Pons (tissue), 1 donor: ENCODE results near the gene MAGOH.
A peak's percentile ranks its signal among the peaks of the same experiment; 100 is the strongest.
"Not testable (repeated sequence)": the region's sequence is repeated elsewhere in the genome, so short reads cannot be mapped to it uniquely, and the experiment has no call there.

Source experiments
- DNase-seq: peaks from one replicate; pipeline ENCODE4 v3.0.0-alpha.2; 2016; ENCODE audit warnings: low spot score

Gene MAGOH

DNA sequence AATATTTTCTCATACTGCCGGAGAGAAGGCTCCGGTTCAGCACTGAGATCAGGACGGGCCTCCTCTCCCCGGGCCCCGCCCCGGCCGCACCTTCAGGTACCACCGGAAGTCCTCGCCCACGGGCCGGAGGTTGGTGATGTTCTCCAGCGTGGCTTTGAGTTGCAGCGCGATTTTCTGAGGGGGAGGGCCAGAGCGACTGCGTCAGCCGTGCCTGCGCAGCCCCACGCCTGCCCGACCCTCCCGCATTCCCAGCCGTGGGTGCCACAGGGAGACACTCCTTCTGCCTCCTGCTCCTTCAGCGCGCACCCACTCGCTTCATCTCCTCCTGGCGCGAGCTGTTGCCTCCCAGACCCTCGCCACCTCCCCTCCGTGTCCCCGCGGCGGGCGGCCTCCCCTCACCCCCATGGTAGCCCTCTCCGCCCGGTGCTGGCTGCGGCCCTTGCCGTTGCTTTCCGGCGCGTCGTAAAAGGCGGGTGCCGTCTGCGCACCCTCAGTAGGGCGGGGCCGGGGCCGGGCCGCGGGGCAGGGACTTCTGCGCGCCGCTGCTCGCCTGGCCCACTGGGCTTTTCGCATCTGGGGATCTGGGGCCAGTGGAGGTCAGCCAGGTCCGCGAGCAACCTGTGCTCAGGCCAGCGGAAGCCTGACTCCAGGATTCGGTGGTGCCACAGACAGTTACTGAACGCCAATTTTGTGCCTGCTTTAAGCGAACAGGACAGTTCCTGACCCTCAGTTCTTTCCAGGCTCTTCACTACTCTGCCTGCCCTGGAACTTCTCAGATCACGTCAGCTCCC, 18.0 kb downstream of the MAGOH start, which contains the start of gene CZIB:
Gene CZIB (minus strand): TSS at position 464 of the 791 bp plus-strand sequence. CDS start 59 bp downstream, at position 405.
- peak; percentile 72 for DNase-seq

DNA sequence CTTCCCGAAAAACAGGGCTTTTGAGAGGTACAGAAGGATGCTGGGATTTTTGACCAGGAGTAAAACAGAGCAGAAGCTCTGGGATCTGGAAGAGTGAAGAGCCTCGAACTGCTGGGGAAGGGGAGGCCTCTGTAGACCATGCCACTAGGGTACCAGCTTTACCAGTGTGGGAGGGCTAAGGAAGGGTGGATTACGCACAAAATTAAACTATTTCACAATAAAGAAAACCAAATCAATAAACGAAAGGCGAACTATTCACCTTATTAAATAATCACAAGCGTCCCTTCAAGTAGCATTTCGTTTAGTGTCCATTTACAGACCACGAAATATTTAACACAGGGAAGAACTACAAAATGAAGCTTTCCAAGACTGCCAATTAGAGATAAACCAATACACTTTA, 18.6 kb downstream of the MAGOH start:
- DNase-seq, result no peak

DNA sequence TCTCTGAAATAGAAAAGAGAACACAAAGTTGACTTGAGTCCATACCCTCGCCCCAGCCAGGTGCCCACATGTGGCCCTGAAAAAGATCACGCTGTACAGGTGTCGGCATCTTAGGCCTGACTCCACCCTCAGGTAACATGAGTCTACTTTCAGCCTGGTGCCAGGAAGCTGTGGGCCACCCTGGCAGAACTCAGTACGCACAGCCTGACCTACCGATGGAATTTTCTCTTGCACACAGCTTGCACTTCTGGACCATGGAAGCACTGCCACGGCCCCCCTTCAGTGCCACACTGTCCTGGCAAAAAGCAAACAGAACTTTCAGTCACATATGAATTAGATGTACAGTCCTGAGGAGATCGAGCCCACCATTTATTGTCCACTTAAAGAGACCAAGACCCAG, 20.1 kb downstream of the MAGOH start:
- DNase-seq, result no peak

DNA sequence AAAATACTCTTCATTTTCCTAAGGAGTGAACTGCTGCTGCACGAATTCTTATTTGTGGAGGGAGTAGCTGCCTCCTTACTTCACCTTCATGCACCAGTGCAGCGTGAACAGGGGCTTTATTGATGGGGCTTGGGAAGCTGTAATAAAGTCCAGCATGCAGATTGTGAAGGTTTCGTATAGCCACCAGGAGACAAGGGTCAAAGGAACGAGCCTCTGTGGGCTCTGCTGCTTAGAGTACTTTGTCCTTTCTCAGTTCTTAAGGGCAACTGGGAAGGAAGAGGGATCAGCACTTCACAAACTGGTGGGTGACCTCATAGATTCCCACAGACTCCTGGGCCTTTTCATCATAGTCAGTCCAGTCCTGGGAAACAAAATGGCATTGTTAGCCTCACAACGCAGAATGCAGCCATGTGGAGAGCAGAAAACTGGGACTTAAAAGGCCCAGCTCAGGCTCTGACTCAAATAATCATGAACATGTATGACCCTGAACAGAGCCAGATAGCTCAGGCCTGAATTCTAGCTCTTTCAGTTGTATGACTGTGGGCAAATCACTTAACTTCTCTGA, 23.9 kb downstream of the MAGOH start:
- peak; percentile 57 for DNase-seq

DNA sequence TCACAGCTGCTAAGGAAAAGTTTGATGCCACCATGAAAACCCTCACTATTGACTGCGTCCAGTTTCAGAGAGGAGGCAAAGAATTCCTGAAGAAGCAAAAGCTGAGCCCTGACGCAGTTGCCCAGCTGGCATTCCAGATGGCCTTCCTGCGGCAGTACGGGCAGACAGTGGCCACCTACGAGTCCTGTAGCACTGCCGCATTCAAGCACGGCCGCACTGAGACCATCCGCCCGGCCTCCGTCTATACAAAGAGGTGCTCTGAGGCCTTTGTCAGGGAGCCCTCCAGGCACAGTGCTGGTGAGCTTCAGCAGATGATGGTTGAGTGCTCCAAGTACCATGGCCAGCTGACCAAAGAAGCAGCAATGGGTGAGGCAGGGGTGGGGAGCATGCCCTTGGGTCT, 27.4 kb downstream of the MAGOH start:
- DNase-seq, result no peak

DNA sequence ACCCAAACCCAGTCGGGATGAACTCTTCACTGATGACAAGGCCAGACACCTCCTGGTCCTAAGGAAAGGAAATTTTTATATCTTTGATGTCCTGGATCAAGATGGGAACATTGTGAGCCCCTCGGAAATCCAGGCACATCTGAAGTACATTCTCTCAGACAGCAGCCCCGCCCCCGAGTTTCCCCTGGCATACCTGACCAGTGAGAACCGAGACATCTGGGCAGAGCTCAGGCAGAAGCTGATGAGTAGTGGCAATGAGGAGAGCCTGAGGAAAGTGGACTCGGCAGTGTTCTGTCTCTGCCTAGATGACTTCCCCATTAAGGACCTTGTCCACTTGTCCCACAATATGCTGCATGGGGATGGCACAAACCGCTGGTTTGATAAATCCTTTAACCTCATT, 28.0 kb downstream of the MAGOH start:
- DNase-seq, result no peak

DNA sequence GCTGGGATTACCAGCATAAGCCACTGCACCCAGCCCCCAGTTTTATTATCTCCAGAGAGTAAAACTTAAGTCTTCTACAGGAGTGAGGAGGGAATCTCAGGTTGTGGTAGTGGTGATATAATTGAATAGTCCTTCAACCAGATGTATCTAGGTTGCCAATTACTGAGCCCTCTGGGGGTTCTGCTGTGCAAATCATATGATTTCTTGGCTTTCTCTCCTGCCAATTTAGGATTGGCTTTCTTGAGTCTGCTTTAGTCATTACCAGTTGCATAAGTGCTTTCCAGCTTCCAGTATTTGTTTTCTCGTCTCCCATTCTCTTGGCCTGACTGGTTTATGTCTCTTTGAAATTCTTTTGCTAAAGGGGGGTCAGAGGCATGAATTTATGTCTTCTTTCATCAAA, 30.6 kb downstream of the MAGOH start:
- DNase-seq, result no peak

DNA sequence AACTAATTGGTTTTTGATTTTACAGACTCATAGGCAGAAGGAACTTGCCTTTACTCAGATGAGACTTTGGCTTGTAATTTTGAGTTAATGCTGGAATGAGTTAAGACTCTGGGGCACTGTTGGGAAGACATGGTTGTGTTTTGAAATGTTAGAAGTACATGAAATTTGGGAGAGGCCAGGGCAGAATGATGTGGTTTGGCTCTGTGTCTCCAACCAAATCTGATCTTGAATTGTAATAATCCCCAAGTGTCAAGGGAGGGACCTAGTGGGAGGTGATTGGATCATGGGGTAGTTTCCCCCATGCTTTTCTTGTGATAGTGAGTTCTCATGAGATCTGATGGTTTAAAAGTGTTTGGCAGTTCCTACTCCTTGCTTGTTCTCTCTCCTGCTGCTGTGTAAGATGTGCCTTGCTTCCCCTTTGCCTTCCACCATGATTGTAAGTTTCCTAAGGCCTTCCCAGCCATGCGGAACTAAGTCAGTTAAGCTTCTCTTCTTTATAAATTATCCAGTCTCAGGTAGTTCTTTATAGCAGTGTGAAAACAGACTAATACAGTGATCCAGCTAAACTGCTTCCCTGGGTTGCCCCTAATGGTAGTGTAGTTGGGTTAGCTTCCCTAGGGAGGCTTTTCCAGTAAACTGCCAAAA, 31.5 kb downstream of the MAGOH start:
- no peak for DNase-seq

DNA sequence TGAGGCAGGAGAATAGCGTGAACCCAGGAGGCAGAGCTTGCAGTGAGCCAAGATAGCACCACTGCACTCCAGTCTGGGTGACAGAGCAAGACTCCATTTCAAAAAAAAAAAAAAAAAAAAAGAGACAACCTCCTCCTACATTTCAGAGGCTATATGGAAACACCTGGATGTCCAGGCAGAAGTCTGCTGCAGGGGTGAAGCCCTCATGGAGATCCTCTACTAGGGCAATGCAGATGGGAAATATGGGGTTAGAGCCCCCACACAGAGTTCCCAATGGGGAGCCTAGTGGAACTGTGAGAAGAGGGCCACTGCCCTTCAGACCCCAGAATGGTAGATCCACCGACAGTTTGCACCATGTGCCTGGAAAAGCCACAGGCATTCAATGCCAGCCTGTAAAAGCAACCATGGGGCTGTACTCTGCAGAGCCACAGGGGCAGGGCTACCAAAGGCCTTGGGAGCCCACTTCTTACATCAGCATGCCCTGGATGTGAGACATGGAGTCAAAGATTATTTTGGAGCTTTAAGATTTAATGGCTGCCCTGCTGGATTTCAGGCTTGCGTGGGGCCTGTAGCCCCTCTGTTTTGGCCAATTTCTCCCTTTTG, 32.1 kb downstream of the MAGOH start:
- not testable (repeated sequence) for DNase-seq

DNA sequence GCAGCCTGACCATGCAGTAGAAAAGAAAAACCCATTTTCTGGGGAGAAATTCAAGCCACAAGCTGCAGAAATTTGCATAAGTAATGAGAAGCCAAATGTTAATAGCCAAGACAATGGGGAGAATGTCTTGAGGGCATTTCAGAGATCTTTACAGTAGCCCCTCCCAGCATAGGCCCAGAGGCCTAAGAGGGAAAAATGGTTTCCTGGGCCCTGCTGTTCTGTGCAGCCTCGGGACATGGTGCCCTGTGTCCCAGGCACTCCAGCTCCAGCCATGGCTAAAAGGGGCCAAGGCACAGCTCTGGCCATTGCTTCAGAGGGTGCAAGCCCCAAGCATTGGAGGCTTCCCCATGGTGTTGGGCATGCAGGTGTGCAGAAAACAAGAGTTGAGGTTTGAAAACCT, 32.8 kb downstream of the MAGOH start:
- DNase-seq, result not testable (repeated sequence)

DNA sequence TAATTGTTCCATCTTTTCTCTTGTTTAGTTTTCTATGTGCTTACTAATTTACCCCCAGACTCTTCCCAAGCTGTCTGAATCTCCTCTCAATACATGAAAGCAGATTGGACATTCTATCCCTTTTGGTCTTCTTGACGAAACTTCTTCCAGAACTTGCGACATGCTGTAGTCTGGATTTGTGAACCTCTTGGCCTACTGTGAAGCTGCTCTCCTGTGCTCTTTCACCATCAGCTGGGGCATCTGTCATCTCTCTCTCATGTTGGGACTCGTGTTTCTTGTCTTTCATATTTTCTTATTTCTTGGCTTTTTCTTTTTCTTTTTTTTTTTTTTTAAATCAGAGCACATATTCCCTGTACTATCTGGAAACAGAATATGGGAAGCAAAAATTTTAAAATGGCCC, 34.9 kb downstream of the MAGOH start:
- no peak for DNase-seq

DNA sequence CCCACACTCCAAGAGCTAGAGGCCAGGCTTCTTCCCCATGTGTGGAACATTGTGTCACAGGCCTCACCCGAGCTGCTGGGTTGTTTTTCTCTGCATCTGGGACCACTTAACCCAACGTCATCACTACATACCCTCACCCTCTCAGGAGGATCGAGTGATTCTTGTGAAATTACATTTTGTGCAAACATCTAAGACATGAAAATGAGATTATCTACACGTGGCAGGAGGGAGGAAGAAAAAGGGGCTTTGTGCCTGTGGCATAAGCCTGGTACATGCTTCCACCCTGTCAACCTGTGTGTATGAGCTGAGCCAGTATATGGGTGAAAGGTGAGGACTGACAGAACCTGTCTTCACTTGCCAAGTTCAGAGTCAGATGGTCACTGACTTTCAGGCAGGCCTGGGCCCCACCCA, 40.1 kb downstream of the MAGOH start:
- no peak for DNase-seq

DNA sequence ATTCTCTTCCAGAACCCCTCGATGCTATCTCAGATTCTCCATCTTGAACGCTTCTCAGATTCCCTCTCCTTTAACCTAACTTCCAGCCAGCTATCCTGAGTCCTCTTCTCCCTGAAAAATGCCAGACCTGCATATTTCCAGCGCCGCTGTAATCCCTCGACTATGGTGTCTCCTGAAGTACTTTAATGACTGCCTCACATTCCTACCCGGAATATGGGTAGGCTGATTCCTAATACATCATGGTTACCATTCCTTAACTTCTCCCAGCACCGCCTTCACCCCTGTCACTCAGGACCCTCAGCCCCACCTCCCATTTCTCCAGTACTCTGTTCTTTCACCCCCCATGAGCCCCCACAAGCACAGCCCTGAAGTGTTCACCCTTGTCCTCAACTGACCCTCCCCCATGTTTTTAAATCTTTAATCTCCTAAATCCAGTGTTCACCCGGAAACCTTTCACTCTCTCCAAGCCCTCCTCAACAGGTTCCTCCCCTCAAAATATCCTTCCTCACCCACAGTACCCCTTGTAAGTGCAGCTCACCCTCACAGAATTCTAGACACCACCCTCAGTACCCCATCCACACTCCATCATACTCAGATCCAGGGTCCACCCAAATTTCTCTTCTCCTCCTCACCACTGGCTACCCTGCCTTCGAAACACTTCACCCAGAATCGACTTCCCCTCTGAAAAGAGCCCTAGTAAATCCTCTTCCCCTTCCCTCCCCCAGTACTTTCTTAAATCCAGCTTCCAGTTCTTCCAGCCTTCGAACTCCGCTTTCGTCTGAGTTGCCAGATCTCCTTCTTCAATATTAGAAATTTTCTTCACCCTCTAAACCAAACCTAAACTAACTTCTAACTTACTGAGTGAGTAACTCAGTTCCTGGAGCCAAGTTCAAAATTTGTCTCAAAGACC, 40.8 kb downstream of the MAGOH start:
- no peak for DNase-seq

DNA sequence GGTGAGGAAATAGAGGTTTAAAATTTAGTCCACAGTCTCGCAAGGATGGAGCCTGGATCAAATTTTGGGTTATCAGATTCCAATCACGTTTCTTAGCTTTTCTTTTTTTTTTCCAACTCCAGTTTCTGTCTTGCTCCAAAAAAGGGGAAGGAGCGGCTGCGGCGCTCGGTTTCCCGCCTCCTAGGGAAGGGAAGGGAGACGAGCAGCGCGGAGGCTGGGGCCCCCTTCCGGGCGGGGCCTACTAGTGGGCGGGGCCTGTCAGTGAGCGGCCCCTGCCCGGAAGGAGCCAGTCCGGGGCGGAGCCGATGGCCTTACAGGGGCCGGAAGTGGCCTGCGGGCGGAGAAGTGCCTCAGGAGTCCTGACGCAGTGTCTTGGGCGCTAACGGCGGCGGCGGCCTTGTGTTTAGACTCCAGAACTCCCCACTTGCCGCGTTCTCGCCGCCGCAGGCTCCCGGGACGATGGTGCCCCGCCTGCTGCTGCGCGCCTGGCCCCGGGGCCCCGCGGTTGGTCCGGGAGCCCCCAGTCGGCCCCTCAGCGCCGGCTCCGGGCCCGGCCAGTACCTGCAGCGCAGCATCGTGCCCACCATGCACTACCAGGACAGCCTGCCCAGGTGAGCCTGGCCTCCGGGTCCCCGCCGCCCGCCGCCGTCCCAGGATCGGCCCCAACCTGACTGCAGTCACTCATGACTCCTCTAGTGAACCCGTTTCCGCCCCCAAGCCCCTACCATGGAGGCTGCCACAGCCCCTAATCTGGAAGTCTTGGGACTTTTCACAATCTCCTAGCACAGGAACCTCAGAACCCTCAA, 41.6 kb downstream of the MAGOH start, which contains the start of gene CPT2:
Gene CPT2 (plus strand): TSS at position 340 of the 806 bp plus-strand sequence. CDS start 120 bp downstream, at position 460.
- peak; percentile 94 for DNase-seq

DNA sequence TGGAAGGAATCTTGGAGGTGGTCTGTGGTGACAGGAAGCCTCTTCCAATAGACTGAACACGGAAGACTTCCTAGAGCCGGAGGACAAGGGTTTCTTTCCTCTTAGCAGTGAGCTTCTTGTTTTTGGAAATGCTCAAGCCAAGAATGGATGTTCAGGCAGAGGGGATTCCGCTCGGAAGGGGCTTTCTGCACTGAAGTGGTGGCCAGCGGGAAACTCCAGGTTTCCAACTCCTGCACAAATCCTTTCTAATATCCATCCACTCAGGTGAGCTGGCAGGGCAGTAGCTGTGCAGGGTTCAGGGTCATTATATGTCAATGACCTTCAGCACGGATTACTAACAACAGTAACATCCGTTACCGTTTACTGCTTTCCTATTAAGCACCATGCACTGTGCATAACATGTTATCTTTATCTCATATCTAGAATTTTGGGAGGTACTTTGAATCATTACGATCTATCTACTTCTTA, 42.3 kb downstream of the MAGOH start:
- no peak for DNase-seq

DNA sequence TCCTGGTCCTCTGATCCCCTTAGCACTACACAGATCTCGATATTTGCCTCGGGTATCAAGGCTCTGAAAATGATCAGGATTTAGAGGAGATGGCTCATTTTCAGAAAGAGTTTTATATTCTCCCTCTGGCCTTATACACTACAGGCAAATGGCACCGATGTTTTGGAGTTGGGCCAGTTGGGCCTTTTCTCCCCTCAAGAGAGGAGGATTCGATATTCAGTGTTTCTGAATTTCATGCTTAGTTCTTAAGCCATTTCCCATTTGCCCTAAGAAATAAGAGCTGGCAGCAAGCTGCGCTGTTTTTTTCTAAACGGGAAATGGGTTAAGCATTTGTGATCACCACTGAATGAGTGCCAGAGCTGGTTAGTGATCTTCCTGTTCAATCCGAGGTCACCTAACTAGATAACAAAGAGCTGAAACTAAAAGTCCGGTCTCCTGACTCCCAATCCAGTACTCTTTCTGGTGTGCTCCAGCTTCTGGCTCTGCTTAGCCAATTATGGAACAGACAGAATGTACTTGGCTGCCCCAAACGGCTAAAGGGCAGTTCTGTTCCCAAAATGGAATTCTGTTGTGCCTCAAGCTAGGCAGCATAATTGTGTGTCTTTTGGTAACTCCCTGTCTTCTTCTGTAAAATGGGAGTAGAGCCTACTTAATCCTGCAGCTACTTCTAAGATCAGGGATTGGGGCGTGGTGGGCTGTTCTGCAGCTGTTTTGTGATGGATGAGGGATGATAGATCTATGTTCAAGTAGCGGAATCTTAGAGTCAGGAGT, 42.9 kb downstream of the MAGOH start:
- DNase-seq, result no peak

DNA sequence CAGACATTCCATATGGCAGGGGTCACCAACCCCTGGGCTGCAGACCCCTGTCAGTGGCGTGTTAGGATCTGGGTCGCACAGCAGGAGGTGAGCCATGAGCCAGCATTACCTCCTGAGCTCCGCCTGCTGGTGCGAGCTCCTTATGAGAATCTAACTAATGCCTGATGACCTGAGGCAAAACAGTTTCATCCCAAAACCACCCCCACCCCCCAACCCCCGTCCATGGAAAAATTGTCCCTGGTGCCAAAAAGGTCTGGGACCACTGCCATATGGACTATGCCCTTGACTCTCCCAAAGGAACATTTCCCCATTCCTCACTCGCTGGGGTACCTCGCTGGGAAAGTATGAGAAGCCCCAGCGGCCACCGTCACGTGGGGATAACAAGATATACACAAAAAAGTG, 48.1 kb downstream of the MAGOH start:
- DNase-seq, result no peak

DNA sequence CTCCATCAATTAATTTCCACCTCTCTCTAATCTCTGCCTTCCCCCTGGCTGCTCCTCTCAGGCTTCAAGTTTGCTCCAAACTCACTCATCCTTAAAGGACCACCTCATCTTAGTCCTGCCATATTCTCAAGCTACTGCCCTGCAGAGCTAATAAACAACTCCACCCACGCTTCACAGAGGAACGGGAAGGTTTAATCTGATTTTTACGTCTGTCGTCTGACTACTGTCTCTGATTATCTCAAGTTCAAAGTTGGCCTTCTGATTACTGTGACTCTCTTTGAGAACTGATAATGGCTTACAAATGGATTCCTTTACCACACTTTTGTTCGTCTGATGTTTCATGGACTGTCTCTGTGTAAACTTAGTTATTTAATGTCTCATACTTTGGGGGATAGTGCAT, 49.3 kb downstream of the MAGOH start:
- no peak for DNase-seq

DNA sequence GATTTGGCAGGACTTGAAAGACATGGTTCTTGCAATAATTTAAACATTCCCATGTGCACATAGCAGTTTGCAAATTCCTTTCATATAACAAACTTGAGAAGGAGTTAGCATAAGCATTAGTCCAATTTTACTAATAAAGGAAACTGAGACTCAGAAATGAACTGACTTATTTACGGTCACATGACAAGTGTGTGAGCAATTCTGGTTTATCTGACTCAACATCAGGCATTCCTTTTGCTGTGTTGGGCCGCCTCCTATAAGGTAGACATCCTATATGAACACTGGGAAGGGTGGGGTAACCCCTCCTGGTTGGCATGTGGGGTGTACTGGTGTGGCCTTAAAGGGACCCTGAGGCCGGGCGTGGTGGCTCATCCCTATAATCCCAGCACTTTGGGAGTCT, 50.2 kb downstream of the MAGOH start:
- no peak for DNase-seq

DNA sequence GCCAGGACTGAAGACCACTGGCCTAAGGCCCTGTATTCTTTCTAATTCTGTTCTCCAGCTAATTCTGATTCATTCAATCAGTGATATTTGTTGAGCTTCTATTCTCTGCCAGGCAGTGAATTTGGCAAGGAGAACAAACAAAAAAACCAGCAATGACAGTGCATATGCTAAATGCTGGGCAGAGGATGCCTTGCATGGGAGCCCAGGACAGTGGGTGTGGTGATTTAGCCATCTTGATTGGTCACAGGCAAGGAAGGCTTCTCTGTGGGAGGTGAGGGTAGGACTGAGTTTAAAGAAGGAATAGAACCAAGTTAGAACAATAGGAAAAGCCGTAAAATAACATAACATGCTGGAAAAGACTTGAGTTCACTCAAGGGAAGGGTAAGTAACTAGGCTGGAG, 50.9 kb downstream of the MAGOH start:
- no peak for DNase-seq
